ENCODE results near the gene PRCD. TPM values are rescaled to one million over a fixed set of nuclear protein-coding genes. Genes with fewer than 3 reads are reported as not detected.

The PRCD gene
- total RNA-seq, 2 donors from 2014 or later, result 0.29 to 1.2 TPM

GRCh38 chr17:76546556-76547182, 6.8 kb downstream of the PRCD start:
- intact Hi-C loops (cut with DNase I), result no loop called here
- Histone ChIP-seq H3K36me3 (no peaks in the 10 kb centered on the region), H3K27me3 (no peaks in the 10 kb centered on the region), H3K9me3 (no peaks in the 10 kb centered on the region), H3K4me3 (no peak overlapping the region), H3K27ac (no peak overlapping the region), H3K9ac (ENCODE audit: low read depth in 2 of 2, low read length in 2 of 2) (no peak overlapping the region), H3K4me1 (no peaks in the 10 kb centered on the region)
- no peak for TF ChIP-seq CTCF (IDR thresholded peaks at IDR 0.05)
- no peak for DNase-seq

GRCh38 chr17:76547183-76547641, 7.4 kb downstream of the PRCD start:
- H3K4me1 ChIP-seq, result no peaks in the 10 kb centered on the region
- peak; percentile 34 for TF ChIP-seq CTCF (IDR thresholded peaks at IDR 0.05)
- H3K27me3 ChIP-seq, result no peaks in the 10 kb centered on the region
- no peak overlapping the region for H3K9ac ChIP-seq (ENCODE audit: low read depth in 2 of 2, low read length in 2 of 2)
- no peak overlapping the region for H3K4me3 ChIP-seq
- H3K27ac ChIP-seq, result no peak overlapping the region
- no peaks in the 10 kb centered on the region for H3K36me3 ChIP-seq
- peak; percentile 77 for DNase-seq
- intact Hi-C loops (cut with DNase I), result no loop called here
- no peaks in the 10 kb centered on the region for H3K9me3 ChIP-seq

GRCh38 chr17:76547642-76548202, 7.9 kb downstream of the PRCD start:
- Histone ChIP-seq H3K27me3 (no peaks in the 10 kb centered on the region), H3K36me3 (no peaks in the 10 kb centered on the region), H3K27ac (no peak overlapping the region), H3K9me3 (no peaks in the 10 kb centered on the region), H3K9ac (ENCODE audit: low read depth in 2 of 2, low read length in 2 of 2) (no peak overlapping the region), H3K4me3 (no peak overlapping the region), H3K4me1 (no peaks in the 10 kb centered on the region)
- no peak for DNase-seq
- no peak for TF ChIP-seq CTCF (IDR thresholded peaks at IDR 0.05)
- intact Hi-C loops (cut with DNase I), result no loop called here

- Histone ChIP-seq H3K9me3 (no peaks in the 10 kb centered on the region), H3K27me3 (no peaks in the 10 kb centered on the region), H3K4me3 (no peak overlapping the region), H3K4me1 (no peaks in the 10 kb centered on the region), H3K9ac (ENCODE audit: low read depth in 2 of 2, low read length in 2 of 2) (no peak overlapping the region), H3K27ac (no peak overlapping the region), H3K36me3 (no peaks in the 10 kb centered on the region)
- no peak for DNase-seq
- intact Hi-C loops (cut with DNase I), result no loop called here
- no peak for TF ChIP-seq CTCF (IDR thresholded peaks at IDR 0.05)
These were observed 8.8 kb downstream of the PRCD start for GRCh38 chr17:76548378-76549214.

- H3K4me3 ChIP-seq, result no peak overlapping the region
- no peaks in the 10 kb centered on the region for H3K9me3 ChIP-seq
- H3K36me3 ChIP-seq, result no peaks in the 10 kb centered on the region
- no peak overlapping the region for H3K27ac ChIP-seq
- H3K9ac ChIP-seq (ENCODE audit: low read depth in 2 of 2, low read length in 2 of 2), result no peak overlapping the region
- no peaks in the 10 kb centered on the region for H3K4me1 ChIP-seq
- intact Hi-C loops (cut with DNase I), result no loop called here
- TF ChIP-seq CTCF (IDR thresholded peaks at IDR 0.05), result no peak
- no peak for DNase-seq
- H3K27me3 ChIP-seq, result no peaks in the 10 kb centered on the region
These were observed 9.3 kb downstream of the PRCD start for GRCh38 chr17:76549215-76549518.

All from colonic mucosa (tissue), 4 donors.